H1 (cell line): ENCODE measurements around the gene STYK1. TPM values are rescaled to one million over a fixed set of nuclear protein-coding genes. Genes with fewer than 3 reads are reported as not detected.

Experiments used
- ATF2 ChIP-seq: IDR thresholded peaks from 2 replicates; pipeline ENCODE4 v1.6.1; 2012; ENCODE audit warnings: low read length, inconsistent platforms
- BCL11A ChIP-seq, 2 experiments: IDR thresholded peaks; one replicate each; pipeline ENCODE4 v1.6.1; 2011; ENCODE audit warnings: low read depth in 2 of 2, low read length in 2 of 2, mild to moderate bottlenecking in 2 of 2
- CHD2 ChIP-seq: IDR thresholded peaks from 2 replicates; pipeline ENCODE4 v1.6.1; 2012; ENCODE audit warnings: low read length, improper control_type of control experiment
- E2F6 ChIP-seq: IDR thresholded peaks from 2 replicates; pipeline ENCODE4 v1.6.1; 2012; ENCODE audit warnings: inconsistent platforms
- KDM1A ChIP-seq: fragments of 200-600, 300-600 bp; sonication (generic); IDR thresholded peaks from 2 replicates; pipeline ENCODE4 v1.7.1; 2016; ENCODE audit warnings: mild to moderate bottlenecking, low read length, borderline replicate concordance
- KDM4A ChIP-seq: IDR thresholded peaks from one replicate; pipeline ENCODE4 v1.7.1; 2012; ENCODE audit warnings: low read depth, mild to moderate bottlenecking, moderate library complexity, low read length, inconsistent platforms; ENCODE audit not compliant: severe bottlenecking
- RFX5 ChIP-seq: IDR thresholded peaks from 2 replicates; pipeline ENCODE4 v1.6.1; 2011; ENCODE audit warnings: low read depth, low read length, improper control_type of control experiment, borderline replicate concordance
- polyA plus RNA-seq, 7 experiments: library from polyadenylated mRNA; depleted of rRNA in 3 of 7; stranded (reverse) in 5 of 7; unstranded in 2 of 7; fragments of >200 nt in 5 of 7; fragments of 200-250 nt in 2 of 7; gene quantifications; 1 replicate in 5 of 7; 2 replicates in 1 of 7; 4 replicates in 1 of 7; pipeline versions ENCODE4 v1.2.1 to v1.2.3, GENCODE V29; 2011 to 2013; ENCODE audit warnings: missing spikeins in 2 of 7, mixed read lengths in 2 of 7
- total RNA-seq: library from RNA; stranded (reverse); fragmentation: NEBNext Ultra II Directional; extraction: Animal tissue kit (Norgen Biotek cat#: 25700); gene quantifications from 2 replicates; pipeline ENCODE4 v1.2.1, GENCODE V29; 2021

Gene STYK1
- total and polyA plus RNA-seq, 2 of the 8 experiments (the other 6 are each of a cell fraction or from before 2014, with no cell fraction given) = 0.38 to 1.1 TPM

GRCh38 chr12:10709808-10710207, 36.0 kb upstream of the STYK1 start (continued):
- TF ChIP-seq ATF2 (no peak), KDM4A (no peak), KDM1A (no peak), E2F6 (no peak), BCL11A (IDR thresholded peaks at IDR 0.05; ENCODE audit: low read depth in 2 of 2, low read length in 2 of 2) (no peak), CHD2 (no peak), RFX5 (no peak)
